D721Med (cell line): ENCODE data around the gene TMEM272.

Experiments used
- DNase-seq: peaks from one replicate; pipeline ENCODE4 v3.0.0; 2011; ENCODE audit warnings: low spot score; ENCODE audit not compliant: insufficient read length
- FAIRE-seq: peaks from 2 replicates; lab custom pipeline; 2011; peaks lifted over from hg19 to GRCh38; lab: Jason Lieb, UNC
- CTCF ChIP-seq: IDR thresholded peaks from 2 replicates; pipeline ENCODE4 v1.5.1; 2012; ENCODE audit warnings: mild to moderate bottlenecking, control low read depth; ENCODE audit not compliant: insufficient read depth; ENCODE audit errors: missing control alignments

The TMEM272 gene

GRCh38 chr13:51843529-51843928 lies 1.4 kb downstream of the TMEM272 start:
- FAIRE-seq = no peak
- DNase-seq = no peak
- no peak for TF ChIP-seq CTCF

GRCh38 chr13:51841732-51842131 lies 3.2 kb downstream of the TMEM272 start:
- FAIRE-seq (no peak), DNase-seq (no peak)
- no peak for TF ChIP-seq CTCF

GRCh38 chr13:51840917-51841316 lies 4.1 kb downstream of the TMEM272 start:
- DNase-seq = no peak

GRCh38 chr13:51839711-51840540 lies 5.1 kb downstream of the TMEM272 start:
- TF ChIP-seq CTCF = no peak
- no peak for FAIRE-seq
- DNase-seq = no peak

More at GRCh38 chr13:51840917-51841316, 4.1 kb downstream of the TMEM272 start:
- TF ChIP-seq CTCF = no peak
- FAIRE-seq = no peak

GRCh38 chr13:51838240-51838846 lies 6.6 kb downstream of the TMEM272 start:
- no peak for TF ChIP-seq CTCF
- no peak for FAIRE-seq
- DNase-seq = no peak

GRCh38 chr13:51837016-51837415 lies 8.0 kb downstream of the TMEM272 start:
- no peak for TF ChIP-seq CTCF
- DNase-seq (no peak), FAIRE-seq (no peak)
